ENCODE measurements around the gene PEX5.

Gene PEX5

GRCh38 chr12:7155471-7156034, 33.9 kb upstream of the PEX5 start:
- H3K27me3 ChIP-seq (ENCODE audit: insufficient read depth, low read length, poor library complexity, severe bottlenecking) = no peaks in the 10 kb centered on the region
- H3K4me3 ChIP-seq (ENCODE audit: low read length, poor library complexity, severe bottlenecking) = no peak overlapping the region
- H3K4me2 ChIP-seq (ENCODE audit: low read depth, low read length, poor library complexity, severe bottlenecking) = no peak overlapping the region
- no peaks in the 10 kb centered on the region for H3K4me1 ChIP-seq (ENCODE audit: insufficient read depth, low read length, poor library complexity, severe bottlenecking)
- H3F3A ChIP-seq (ENCODE audit: low read depth) = no peaks in the 10 kb centered on the region
- TF ChIP-seq EZH2phosphoT487 (IDR thresholded peaks at IDR 0.05; ENCODE audit: borderline replicate concordance) (no peak), CTCF (conservative IDR thresholded peaks at IDR 0.05; ENCODE audit: low read length) (no peak)
- H3K9ac ChIP-seq (ENCODE audit: low read depth, low read length, poor library complexity, severe bottlenecking) = no peak overlapping the region
- no peaks in the 10 kb centered on the region for H4K20me1 ChIP-seq (ENCODE audit: insufficient read depth, low read length, poor library complexity, severe bottlenecking)
- H3K9me2 ChIP-seq (replicated peaks; ENCODE audit: low read depth, low read length) = no peaks in the 10 kb centered on the region
- H2AFZ ChIP-seq (ENCODE audit: low read length) = no peak overlapping the region
- H3K79me2 ChIP-seq (ENCODE audit: insufficient read depth, low read length) = no peaks in the 10 kb centered on the region
- peaks cover 52% of the 10 kb centered on the region; the same call in 1 of the 2 replicates for H3K36me3 ChIP-seq (ENCODE audit: insufficient read depth, low read length)
- no peaks in the 10 kb centered on the region for H3K9me3 ChIP-seq (ENCODE audit: insufficient read depth, low read depth, low read length)

GRCh38 chr12:7156259-7157197, 33.0 kb upstream of the PEX5 start:
- no peaks in the 10 kb centered on the region for H3K4me1 ChIP-seq (ENCODE audit: insufficient read depth, low read length, poor library complexity, severe bottlenecking)
- H3K4me2 ChIP-seq (ENCODE audit: low read depth, low read length, poor library complexity, severe bottlenecking) = no peak overlapping the region
- H3K36me3 ChIP-seq (ENCODE audit: insufficient read depth, low read length) = peaks cover 42% of the 10 kb centered on the region; the same call in 1 of the 2 replicates

GRCh38 chr12:7157391-7157790, 32.1 kb upstream of the PEX5 start:
- Histone ChIP-seq H3K9ac (ENCODE audit: low read depth, low read length, poor library complexity, severe bottlenecking) (no peak overlapping the region), H3K4me1 (ENCODE audit: insufficient read depth, low read length, poor library complexity, severe bottlenecking) (no peaks in the 10 kb centered on the region), H3F3A (ENCODE audit: low read depth) (no peaks in the 10 kb centered on the region), H3K79me2 (ENCODE audit: insufficient read depth, low read length) (no peaks in the 10 kb centered on the region), H4K20me1 (ENCODE audit: insufficient read depth, low read length, poor library complexity, severe bottlenecking) (no peaks in the 10 kb centered on the region), H3K27me3 (ENCODE audit: insufficient read depth, low read length, poor library complexity, severe bottlenecking) (no peaks in the 10 kb centered on the region), H3K9me2 (replicated peaks; ENCODE audit: low read depth, low read length) (no peaks in the 10 kb centered on the region), H2AFZ (ENCODE audit: low read length) (no peak overlapping the region), H3K4me3 (ENCODE audit: low read length, poor library complexity, severe bottlenecking) (no peak overlapping the region), H3K36me3 (ENCODE audit: insufficient read depth, low read length) (peaks cover 34% of the 10 kb centered on the region; the same call in 1 of the 2 replicates), H3K4me2 (ENCODE audit: low read depth, low read length, poor library complexity, severe bottlenecking) (no peak overlapping the region), H3K9me3 (ENCODE audit: insufficient read depth, low read depth, low read length) (no peaks in the 10 kb centered on the region)
- no peak for TF ChIP-seq CTCF (conservative IDR thresholded peaks at IDR 0.05; ENCODE audit: low read length)
- no peak for TF ChIP-seq EZH2phosphoT487 (IDR thresholded peaks at IDR 0.05; ENCODE audit: borderline replicate concordance)

More at GRCh38 chr12:7156259-7157197, 33.0 kb upstream of the PEX5 start:
- H3K27me3 ChIP-seq (ENCODE audit: insufficient read depth, low read length, poor library complexity, severe bottlenecking) = no peaks in the 10 kb centered on the region
- no peaks in the 10 kb centered on the region for H3K9me2 ChIP-seq (replicated peaks; ENCODE audit: low read depth, low read length)
- no peaks in the 10 kb centered on the region for H3K9me3 ChIP-seq (ENCODE audit: insufficient read depth, low read depth, low read length)
- no peaks in the 10 kb centered on the region for H3K79me2 ChIP-seq (ENCODE audit: insufficient read depth, low read length)
- no peaks in the 10 kb centered on the region for H3F3A ChIP-seq (ENCODE audit: low read depth)
- H3K9ac ChIP-seq (ENCODE audit: low read depth, low read length, poor library complexity, severe bottlenecking) = no peak overlapping the region
- no peak for TF ChIP-seq CTCF (conservative IDR thresholded peaks at IDR 0.05; ENCODE audit: low read length)
- TF ChIP-seq EZH2phosphoT487 (IDR thresholded peaks at IDR 0.05; ENCODE audit: borderline replicate concordance) = no peak
- H3K4me3 ChIP-seq (ENCODE audit: low read length, poor library complexity, severe bottlenecking) = no peak overlapping the region
- H2AFZ ChIP-seq (ENCODE audit: low read length) = no peak overlapping the region
- H4K20me1 ChIP-seq (ENCODE audit: insufficient read depth, low read length, poor library complexity, severe bottlenecking) = no peaks in the 10 kb centered on the region

All from Loucy (cell line).